ENCODE results near the gene SH3BP5.

DNA sequence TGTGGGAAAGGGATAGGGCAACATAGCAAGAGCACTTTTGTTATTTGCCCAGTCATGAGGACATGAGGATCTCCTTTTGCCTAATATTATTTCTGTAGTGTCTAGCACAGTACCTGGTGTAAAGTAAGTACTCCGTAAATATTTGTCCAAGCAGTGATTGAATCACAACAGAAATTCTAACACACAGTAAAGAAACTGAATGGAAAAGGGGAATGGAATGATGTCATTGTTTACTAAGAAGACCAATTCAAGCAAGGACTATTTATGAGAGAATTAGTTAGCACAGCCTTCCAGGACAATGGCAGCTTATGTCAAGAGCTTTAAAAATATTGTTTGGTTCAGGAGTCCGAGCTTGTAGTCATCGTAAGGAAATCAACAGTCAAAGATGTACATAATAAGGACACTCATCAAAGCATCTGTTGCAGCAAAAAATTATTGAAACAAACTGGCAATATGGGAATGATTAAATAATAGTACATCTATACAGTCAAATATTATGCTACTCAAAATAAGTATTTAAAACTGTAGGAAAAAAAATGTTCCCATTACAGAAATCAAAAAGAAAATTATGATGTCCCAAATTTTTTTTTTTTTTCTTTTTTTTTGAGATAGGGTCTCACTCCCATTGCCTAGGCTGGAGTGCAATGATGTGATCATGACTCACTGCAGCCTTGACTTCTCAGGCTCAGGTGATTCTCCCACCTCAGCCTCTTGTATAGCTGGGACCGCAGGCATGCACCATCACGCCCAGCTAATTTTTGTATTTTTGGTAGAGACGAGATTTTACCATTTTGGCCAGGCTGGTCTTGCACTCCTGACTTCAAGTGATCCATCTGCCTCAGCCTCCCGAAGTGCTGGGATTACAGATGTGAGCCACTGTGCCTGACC lies 108.5 kb downstream of the SH3BP5 start:
- TF ChIP-seq, protein P1, sequence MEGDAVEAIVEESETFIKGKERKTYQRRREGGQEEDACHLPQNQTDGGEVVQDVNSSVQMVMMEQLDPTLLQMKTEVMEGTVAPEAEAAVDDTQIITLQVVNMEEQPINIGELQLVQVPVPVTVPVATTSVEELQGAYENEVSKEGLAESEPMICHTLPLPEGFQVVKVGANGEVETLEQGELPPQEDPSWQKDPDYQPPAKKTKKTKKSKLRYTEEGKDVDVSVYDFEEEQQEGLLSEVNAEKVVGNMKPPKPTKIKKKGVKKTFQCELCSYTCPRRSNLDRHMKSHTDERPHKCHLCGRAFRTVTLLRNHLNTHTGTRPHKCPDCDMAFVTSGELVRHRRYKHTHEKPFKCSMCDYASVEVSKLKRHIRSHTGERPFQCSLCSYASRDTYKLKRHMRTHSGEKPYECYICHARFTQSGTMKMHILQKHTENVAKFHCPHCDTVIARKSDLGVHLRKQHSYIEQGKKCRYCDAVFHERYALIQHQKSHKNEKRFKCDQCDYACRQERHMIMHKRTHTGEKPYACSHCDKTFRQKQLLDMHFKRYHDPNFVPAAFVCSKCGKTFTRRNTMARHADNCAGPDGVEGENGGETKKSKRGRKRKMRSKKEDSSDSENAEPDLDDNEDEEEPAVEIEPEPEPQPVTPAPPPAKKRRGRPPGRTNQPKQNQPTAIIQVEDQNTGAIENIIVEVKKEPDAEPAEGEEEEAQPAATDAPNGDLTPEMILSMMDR (IDR thresholded peaks at IDR 0.05) = no peak
- no peak for TF ChIP-seq POLR2A (IDR thresholded peaks at IDR 0.05)

Measured in adrenal gland (tissue), 5 donors.